Testis (tissue), 3 donors: Measurements from ENCODE around the gene SMIM38. TPM values are rescaled to one million over a fixed set of nuclear protein-coding genes. Genes with fewer than 3 reads are reported as not detected.

Source experiments
- DNase-seq: peaks from one replicate; pipeline ENCODE4 v3.0.0-alpha.2; 2019
- H3K27ac ChIP-seq, 2 donors: fragments of 200-600 bp; sonication (generic); one replicate each; pipeline ENCODE4 v1.5.1; 2019
- H3K27me3 ChIP-seq: fragments of 200-600 bp; sonication (generic); one replicate; pipeline ENCODE4 v1.5.1; 2019
- H3K36me3 ChIP-seq: fragments of 200-600 bp; sonication (generic); one replicate; pipeline ENCODE4 v1.5.1; 2017; ENCODE audit warnings: low read depth; ENCODE audit errors: missing control alignments
- H3K4me1 ChIP-seq: fragments of 200-600 bp; sonication (generic); one replicate; pipeline ENCODE4 v1.5.1; 2019
- H3K4me3 ChIP-seq, 2 donors: fragments of 200-600 bp; sonication (generic); one replicate each; pipeline ENCODE4 v1.5.1; 2017 to 2019
- H3K9me3 ChIP-seq: fragments of 200-600 bp; sonication (generic); one replicate; pipeline ENCODE4 v1.5.1; 2017
- CTCF ChIP-seq, 3 experiments: fragments of 450-650 bp in 2 of 3; fragments of 200-600 bp in 1 of 3; sonication (generic) in 1 of 3; IDR thresholded peaks; one replicate each; pipeline ENCODE4 v1.5.1; 2016 to 2019; ENCODE audit warnings: antibody characterized with exemption in 3 of 3, mild to moderate bottlenecking in 2 of 3, moderate library complexity in 1 of 3
- POLR2A ChIP-seq: fragments of 450-650 bp; IDR thresholded peaks from one replicate; pipeline ENCODE4 v1.6.1; 2017; ENCODE audit warnings: antibody characterized with exemption, mild to moderate bottlenecking, moderate library complexity
- WGBS, 2 donors: methylation state at CpG; one replicate each; pipeline ENCODE4 v1.1.5; 2018; 5-methylcytosine and 5-hydroxymethylcytosine counted together
- intact Hi-C: fragments of 100-400 bp; cut with DNase I; formaldehyde crosslinking; loops from one replicate; pipeline ENCODE4 v1.15.1; 2023; ENCODE audit warnings: low total_unique reads
- polyA plus RNA-seq: library from polyadenylated mRNA; stranded (reverse); fragments of 350-450 nt; fragmentation: Illumina TruSeq; extraction: RNeasy Lipid Tissue Mini Kit (QIAGEN cat#74804); gene quantifications from one replicate; pipeline ENCODE4 v1.2.3, GENCODE V29; 2014; ENCODE audit warnings: low read depth, low replicate concordance; ENCODE audit not compliant: insufficient read depth
- total RNA-seq, 2 donors: library from RNA; depleted of rRNA; stranded (reverse); fragments of >200 nt; gene quantifications; one replicate each; pipeline ENCODE4 v1.2.3, GENCODE V29; 2016

The SMIM38 gene
- total and polyA plus RNA-seq, 3 donors from 2014 or later = 3.3 to 8.8 (median 3.9) TPM

GRCh38 chr11:69160296-69161116 lies 4.8 kb downstream of the SMIM38 start:
- intact Hi-C loops = no loop called here
- H3K4me1 ChIP-seq = peaks cover 19% of the 10 kb centered on the region
- no peaks in the 10 kb centered on the region for H3K36me3 ChIP-seq
- no peak for DNase-seq
- no peaks in the 10 kb centered on the region for H3K27me3 ChIP-seq
- no peak overlapping the region for H3K27ac ChIP-seq
- H3K4me3 ChIP-seq = no peak overlapping the region
- H3K9me3 ChIP-seq = no peaks in the 10 kb centered on the region
- TF ChIP-seq POLR2A (no peak), CTCF (IDR thresholded peaks at IDR 0.05) (no peak)
- 79 to 85% methylated on average over 15 of the region's 15 CpGs for WGBS, 2 donors

GRCh38 chr11:69161117-69161407 lies 5.3 kb downstream of the SMIM38 start:
- H3K4me1 ChIP-seq = peaks cover 17% of the 10 kb centered on the region
- TF ChIP-seq CTCF (IDR thresholded peaks at IDR 0.05) = no peak
- TF ChIP-seq POLR2A = no peak
- intact Hi-C loops = no loop called here
- no peak overlapping the region for H3K4me3 ChIP-seq
- H3K9me3 ChIP-seq = no peaks in the 10 kb centered on the region
- 61 to 64% methylated on average over 5 of the region's 5 CpGs for WGBS, 2 donors
- no peaks in the 10 kb centered on the region for H3K27me3 ChIP-seq
- no peak for DNase-seq
- H3K36me3 ChIP-seq = no peaks in the 10 kb centered on the region
- H3K27ac ChIP-seq = no peak overlapping the region

- H3K27me3 ChIP-seq = no peaks in the 10 kb centered on the region
- H3K4me1 ChIP-seq = peaks cover 6% of the 10 kb centered on the region
- no peaks in the 10 kb centered on the region for H3K9me3 ChIP-seq
- DNase-seq = no peak
- no peaks in the 10 kb centered on the region for H3K36me3 ChIP-seq
- H3K4me3 ChIP-seq = no peak overlapping the region
- intact Hi-C loops = no loop called here
- H3K27ac ChIP-seq = no peak overlapping the region
- TF ChIP-seq POLR2A (no peak), CTCF (IDR thresholded peaks at IDR 0.05) (no peak)
These were observed 6.8 kb downstream of the SMIM38 start for GRCh38 chr11:69162505-69162904.

GRCh38 chr11:69163842-69164241 lies 8.1 kb downstream of the SMIM38 start:
- H3K4me1 ChIP-seq = peaks cover 4% of the 10 kb centered on the region
- DNase-seq = no peak
- H3K4me3 ChIP-seq = no peak overlapping the region
- no peaks in the 10 kb centered on the region for H3K36me3 ChIP-seq
- WGBS, 2 donors = 97 to 100% methylated on average over 1 of the region's 1 CpG
- TF ChIP-seq CTCF (IDR thresholded peaks at IDR 0.05) = no peak
- no peak for TF ChIP-seq POLR2A
- no peak overlapping the region for H3K27ac ChIP-seq
- intact Hi-C loops = no loop called here
- no peaks in the 10 kb centered on the region for H3K27me3 ChIP-seq
- H3K9me3 ChIP-seq = no peaks in the 10 kb centered on the region

GRCh38 chr11:69164824-69165223 lies 9.1 kb downstream of the SMIM38 start:
- Histone ChIP-seq H3K36me3 (no peaks in the 10 kb centered on the region), H3K27me3 (no peaks in the 10 kb centered on the region), H3K4me3 (no peak overlapping the region), H3K27ac (no peak overlapping the region), H3K9me3 (no peaks in the 10 kb centered on the region), H3K4me1 (peaks cover 4% of the 10 kb centered on the region)
- intact Hi-C loops = no loop called here
- TF ChIP-seq POLR2A (no peak), CTCF (IDR thresholded peaks at IDR 0.05) (no peak)
- 78 to 86% methylated on average over 10 of the region's 10 CpGs for WGBS, 2 donors
- no peak for DNase-seq
